ENCODE data around the gene KRT8.
"Not testable (repeated sequence)": the region's sequence is repeated elsewhere in the genome, so short reads cannot be mapped to it uniquely, and the experiment has no call there.

KRT8 gene

GRCh38 chr12:52901715-52902541 is 2.9 kb downstream of the KRT8 start:
- DNase-seq (ENCODE audit: low spot score) = no peak

GRCh38 chr12:52900896-52901714 is 3.8 kb downstream of the KRT8 start:
- no peak for DNase-seq (ENCODE audit: low spot score)

GRCh38 chr12:52900166-52900895 is 4.5 kb downstream of the KRT8 start:
- DNase-seq (ENCODE audit: low spot score) = no peak

GRCh38 chr12:52899338-52900035 is 5.4 kb downstream of the KRT8 start:
- no peak for DNase-seq (ENCODE audit: low spot score)

- DNase-seq (ENCODE audit: low spot score) = no peak
Measured at GRCh38 chr12:52896190-52897100, 8.4 kb downstream of the KRT8 start.

DNA sequence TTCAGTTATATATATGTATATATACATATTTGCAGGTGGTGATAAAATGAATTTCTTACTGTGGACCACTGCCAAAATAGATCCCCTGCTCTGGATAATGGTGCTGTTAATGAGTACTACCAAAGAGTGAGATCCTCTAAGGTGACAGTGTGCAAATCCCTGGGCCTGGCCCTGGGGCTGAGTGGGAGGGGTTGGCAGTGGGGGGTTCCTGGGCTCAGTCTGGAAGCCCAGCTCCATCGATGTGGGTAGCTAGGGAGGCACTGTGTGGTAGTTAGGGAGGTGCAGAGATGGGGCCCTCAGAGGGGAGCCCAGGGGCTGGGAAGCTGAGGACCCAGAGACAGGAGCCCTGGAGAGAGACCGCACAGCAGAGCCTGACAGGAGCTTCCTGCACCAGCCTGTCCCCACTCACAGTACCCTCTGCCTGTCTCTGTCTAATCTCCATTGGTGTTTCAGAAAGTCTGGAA is 9.1 kb downstream of the KRT8 start:
- no peak for DNase-seq (ENCODE audit: low spot score)

DNA sequence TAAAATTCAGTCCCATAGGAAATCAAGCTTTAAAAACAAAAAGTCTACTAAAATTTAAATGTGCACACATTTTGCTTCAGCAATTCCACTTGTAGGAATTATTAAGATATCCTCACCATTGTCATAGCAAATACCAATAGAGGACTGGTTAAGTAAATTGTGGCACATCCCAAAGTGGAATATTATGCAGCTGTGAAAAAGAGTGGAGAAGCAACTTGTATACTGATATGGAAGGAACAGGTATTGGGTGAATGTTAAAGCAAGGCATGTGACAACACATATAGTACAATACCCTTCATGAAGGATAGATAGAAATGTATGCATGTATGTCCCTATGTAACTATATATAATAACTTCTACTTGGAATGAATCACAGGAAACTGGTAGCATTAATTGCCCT is 11.9 kb downstream of the KRT8 start:
- DNase-seq (ENCODE audit: low spot score) = no peak

- DNase-seq (ENCODE audit: low spot score) = no peak
Measured at GRCh38 chr12:52892207-52892852, 12.5 kb downstream of the KRT8 start.

DNA sequence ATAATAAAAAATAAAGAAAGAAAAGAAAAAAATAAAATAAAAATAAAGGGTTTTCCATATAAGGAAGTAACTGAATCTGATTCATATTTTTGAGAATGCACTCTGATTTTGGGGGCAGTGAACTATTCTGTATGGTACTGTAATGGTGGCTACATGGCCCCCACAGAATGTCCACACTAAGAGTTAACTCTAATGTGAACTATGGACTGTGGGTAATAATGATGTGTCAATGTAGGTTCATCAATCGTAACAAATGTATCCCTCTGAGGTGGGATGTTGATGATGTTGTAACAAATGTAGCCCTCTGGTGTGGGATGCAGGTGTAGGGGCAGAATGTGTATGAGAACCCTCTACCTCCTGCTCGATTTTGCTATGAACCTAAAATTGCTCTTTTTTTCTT is 13.8 kb downstream of the KRT8 start:
- no peak for DNase-seq (ENCODE audit: low spot score)

DNA sequence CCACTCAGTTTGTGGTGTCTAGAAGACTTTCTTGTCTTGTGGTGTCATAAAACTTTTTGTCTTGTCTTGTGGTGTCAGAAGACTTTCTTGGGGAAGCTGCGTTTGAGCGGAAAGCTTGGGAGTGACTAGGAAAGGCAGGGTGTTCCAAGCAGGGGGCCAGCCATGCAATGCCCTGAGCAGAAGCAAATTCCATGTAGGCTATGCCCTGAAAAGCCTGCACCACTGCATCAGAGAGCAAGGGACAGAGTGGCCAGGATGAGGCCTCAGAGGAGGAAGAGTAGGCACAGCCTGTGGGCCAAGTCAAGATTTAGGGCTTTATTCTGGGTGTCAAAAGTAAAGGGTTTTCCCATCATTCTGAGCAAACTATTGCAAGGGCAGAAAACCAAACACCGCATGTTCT is 14.5 kb downstream of the KRT8 start:
- DNase-seq (ENCODE audit: low spot score) = no peak

GRCh38 chr12:52884526-52885293 is 20.2 kb downstream of the KRT8 start:
- peak; percentile 83 for DNase-seq (ENCODE audit: low spot score)

- not testable (repeated sequence) for DNase-seq (ENCODE audit: low spot score)
Measured at GRCh38 chr12:52880499-52880898, 24.4 kb downstream of the KRT8 start.

- DNase-seq (ENCODE audit: low spot score) = peak; percentile 88
Measured at GRCh38 chr12:52879394-52880351, 25.2 kb downstream of the KRT8 start.

DNA sequence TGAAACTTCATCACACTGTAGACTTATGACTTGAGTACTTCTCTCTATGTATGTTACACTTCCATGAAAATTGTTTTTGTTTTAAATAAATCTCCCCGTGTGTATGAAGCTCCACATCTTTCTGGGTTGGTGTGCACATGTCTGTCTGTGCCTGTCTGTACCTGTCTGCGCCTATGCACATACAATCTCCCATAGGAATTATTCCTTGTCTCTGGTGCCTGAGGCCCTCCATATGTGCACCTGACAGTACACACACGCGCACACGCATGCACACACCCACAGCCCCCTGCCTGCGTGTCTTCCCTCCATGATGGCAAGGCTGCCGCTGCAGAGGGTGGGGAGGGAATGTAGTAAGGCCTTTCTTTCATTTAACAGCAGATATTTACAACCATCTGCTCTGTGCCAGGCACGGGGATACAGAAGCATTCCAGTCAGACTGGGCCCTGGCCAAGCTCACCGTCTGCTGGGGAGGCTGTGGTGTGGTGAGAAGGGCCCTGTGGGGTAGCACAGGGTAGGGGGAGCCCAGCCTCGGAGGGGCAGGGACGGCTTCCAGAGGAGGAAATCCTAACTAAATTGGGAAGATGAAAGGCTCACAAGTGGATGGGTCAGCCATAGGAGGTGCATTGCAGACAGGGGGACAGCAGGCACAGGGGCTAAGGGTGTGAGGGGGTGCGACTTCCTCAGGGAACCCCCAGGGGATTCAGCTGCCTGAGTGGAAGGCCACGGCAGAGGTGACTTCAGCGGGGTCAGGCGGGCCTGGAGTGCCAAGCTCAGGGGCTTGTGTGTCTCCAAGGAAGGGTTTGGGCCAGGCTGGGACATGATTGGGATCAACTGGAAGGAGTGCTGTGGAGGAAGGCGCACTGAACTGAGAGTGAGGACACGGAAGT is 26.1 kb downstream of the KRT8 start:
- no peak for DNase-seq (ENCODE audit: low spot score)

DNA sequence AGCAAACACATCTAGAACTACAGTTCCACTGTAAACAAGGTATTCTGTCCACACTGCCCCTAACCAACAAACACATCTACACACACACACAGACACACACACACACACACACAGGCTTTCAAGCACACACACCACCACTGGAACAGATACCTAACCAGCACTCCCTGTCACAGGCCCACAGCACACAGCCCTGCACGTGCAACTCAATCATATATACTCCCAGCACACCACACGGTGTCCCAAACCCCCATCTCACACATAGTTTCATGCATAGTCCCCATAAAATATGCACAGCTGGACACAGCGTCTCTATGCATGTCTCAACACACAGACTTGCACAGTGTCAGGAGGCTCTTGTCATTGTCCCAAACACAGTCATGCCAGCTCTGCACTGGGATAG is 27.6 kb downstream of the KRT8 start:
- no peak for DNase-seq (ENCODE audit: low spot score)

GRCh38 chr12:52876372-52876771 is 28.5 kb downstream of the KRT8 start:
- DNase-seq (ENCODE audit: low spot score) = no peak
